Activated B cell treated with CpG ODN at 0.5 μM for 24 hours (primary cell): Measurements from ENCODE around the gene RFTN1. TPM values are rescaled to one million over a fixed set of nuclear protein-coding genes. Genes with fewer than 3 reads are reported as not detected.

ENCODE experiments used
- ATAC-seq: fragments of 200-7000 bp; cut with Tn5 transposase; one replicate; pipeline ENCODE4 v1.10.0; 2021; ENCODE audit warnings: low read depth, mild to moderate bottlenecking, moderate library complexity
- CTCF ChIA-PET: fragments of 350-600 bp; sonication (Branson Sonifier 250); formaldehyde crosslinking; loops from one replicate; lab custom pipeline; 2021; ENCODE audit warnings: antibody characterized with exemption; lab: Charles Lee
- POLR2A ChIA-PET: fragments of 350-600 bp; sonication (Branson Sonifier 250); formaldehyde crosslinking; loops from one replicate; lab custom pipeline; 2021; ENCODE audit warnings: antibody characterized with exemption; lab: Charles Lee
- DNase-seq: peaks from one replicate; pipeline ENCODE4 v3.0.0; 2022
- H3K27ac Mint-ChIP-seq: one replicate; pipeline ENCODE4 v1.8.0; 2020; ENCODE audit warnings: mixed read lengths
- H3K27me3 Mint-ChIP-seq: one replicate; pipeline ENCODE4 v1.8.0; 2021; ENCODE audit warnings: mixed read lengths
- H3K36me3 Mint-ChIP-seq: one replicate; pipeline ENCODE4 v1.8.0; 2021; ENCODE audit warnings: low read depth, mixed read lengths
- H3K4me1 Mint-ChIP-seq: one replicate; pipeline ENCODE4 v1.8.0; 2021; ENCODE audit warnings: mixed read lengths
- H3K4me3 Mint-ChIP-seq: one replicate; pipeline ENCODE4 v1.8.0; 2020; ENCODE audit warnings: mild to moderate bottlenecking, mixed read lengths
- H3K9me3 Mint-ChIP-seq: one replicate; pipeline ENCODE4 v1.8.0; 2020; ENCODE audit warnings: mixed read lengths
- CTCF ChIP-seq: fragments of 200-600 bp; IDR thresholded peaks from one replicate; pipeline ENCODE4 v1.8.0; 2022; ENCODE audit warnings: antibody characterized with exemption, mild to moderate bottlenecking
- intact Hi-C: fragments of 100-400 bp; cut with micrococcal nuclease; formaldehyde crosslinking; loops from one replicate; pipeline ENCODE4 v1.15.1; 2024
- total RNA-seq: library from RNA; stranded (reverse); gene quantifications from 2 replicates; pipeline ENCODE4 v1.2.3, GENCODE V29; 2022

The RFTN1 gene
- total RNA-seq, 1 donor from 2014 or later = 365 TPM

- intact Hi-C loops = no loop called here
- Mint-ChIP-seq H3K36me3 (peaks cover 66% of the 10 kb centered on the region), H3K27ac (no peak overlapping the region), H3K27me3 (no peaks in the 10 kb centered on the region), H3K4me3 (no peak overlapping the region), H3K9me3 (no peaks in the 10 kb centered on the region), H3K4me1 (peaks cover 35% of the 10 kb centered on the region)
- no peak for DNase-seq
- POLR2A ChIA-PET = interaction anchor here (1.2 to 1.4 kb wide), 2 partner anchors 13 to 20 kb away, joined by 3 to 5 read pairs; no protein-coding TSS in a partner anchor
- TF ChIP-seq CTCF = no peak
- ATAC-seq = no peak
- CTCF ChIA-PET = no interaction called here
These were observed 120.8 kb downstream of the RFTN1 start for GRCh38 chr3:16392717-16393116.

GRCh38 chr3:16392065-16392464 is 121.4 kb downstream of the RFTN1 start:
- peaks cover 63% of the 10 kb centered on the region for H3K36me3 Mint-ChIP-seq
- POLR2A ChIA-PET = interaction anchor here (0.6 kb wide), 1 partner anchor 84 kb away, joined by 3 read pairs; no protein-coding TSS in a partner anchor
- no peak for TF ChIP-seq CTCF
- no peak for DNase-seq
- H3K9me3 Mint-ChIP-seq = no peaks in the 10 kb centered on the region
- CTCF ChIA-PET = no interaction called here
- no peaks in the 10 kb centered on the region for H3K27me3 Mint-ChIP-seq
- no peak overlapping the region for H3K27ac Mint-ChIP-seq
- no peak for ATAC-seq
- intact Hi-C loops = no loop called here
- no peak overlapping the region for H3K4me3 Mint-ChIP-seq
- H3K4me1 Mint-ChIP-seq = peaks cover 41% of the 10 kb centered on the region

- Mint-ChIP-seq H3K9me3 (no peaks in the 10 kb centered on the region), H3K27me3 (no peaks in the 10 kb centered on the region), H3K27ac (no peak overlapping the region), H3K36me3 (peaks cover 60% of the 10 kb centered on the region), H3K4me1 (peaks cover 45% of the 10 kb centered on the region), H3K4me3 (no peak overlapping the region)
- DNase-seq (no peak), ATAC-seq (no peak)
- TF ChIP-seq CTCF = no peak
- intact Hi-C loops = no loop called here
- CTCF ChIA-PET = no interaction called here
- POLR2A ChIA-PET = no interaction called here
These were observed 122.9 kb downstream of the RFTN1 start for GRCh38 chr3:16390581-16390980.

GRCh38 chr3:16388850-16389441 is 124.6 kb downstream of the RFTN1 start:
- Mint-ChIP-seq H3K4me3 (no peak overlapping the region), H3K9me3 (no peaks in the 10 kb centered on the region), H3K27ac (no peak overlapping the region), H3K36me3 (peaks cover 64% of the 10 kb centered on the region), H3K27me3 (no peaks in the 10 kb centered on the region), H3K4me1 (peaks cover 39% of the 10 kb centered on the region)
- ChIA-PET CTCF (no interaction called here), POLR2A (no interaction called here)
- intact Hi-C loops = no loop called here
- ATAC-seq (no peak), DNase-seq (no peak)
- no peak for TF ChIP-seq CTCF

- intact Hi-C loops = no loop called here
- Mint-ChIP-seq H3K9me3 (no peaks in the 10 kb centered on the region), H3K36me3 (peaks cover 63% of the 10 kb centered on the region), H3K4me1 (peaks cover 52% of the 10 kb centered on the region), H3K27ac (peak overlapping the region; percentile 13), H3K27me3 (no peaks in the 10 kb centered on the region), H3K4me3 (no peak overlapping the region)
- ChIA-PET CTCF (no interaction called here), POLR2A (interaction anchor here (1.0 to 1.6 kb wide), 4 partner anchors 9 to 125 kb away, joined by 3 to 4 read pairs (median 3); no protein-coding TSS in a partner anchor)
- ATAC-seq = no peak
- no peak for TF ChIP-seq CTCF
- DNase-seq = no peak
These were observed 126.9 kb downstream of the RFTN1 start for GRCh38 chr3:16386561-16386960.
